ENCODE results near the gene STX7. TPM values are rescaled to one million over a fixed set of nuclear protein-coding genes. Genes with fewer than 3 reads are reported as not detected.

Gene STX7
- total and polyA plus RNA-seq, 2 donors (not counting 3 experiments of a cell fraction or from before 2014, with no cell fraction given), result 13.4 to 45.5 TPM

GRCh38 chr6:132481189-132481588, 31.7 kb downstream of the STX7 start:
- H3K9me1 ChIP-seq (replicated peaks; ENCODE audit: control insufficient read depth, extremely low read depth, insufficient read depth, low read length), result no peaks in the 10 kb centered on the region
- TF ChIP-seq JUN (IDR thresholded peaks at IDR 0.05; ENCODE audit: borderline replicate concordance, insufficient read depth, insufficient read length, low read depth), result no peak
- TF ChIP-seq POLR2AphosphoS5 (IDR thresholded peaks at IDR 0.05; ENCODE audit: insufficient read depth, low read depth, low read length), result no peak
- TF ChIP-seq GATA2 (IDR thresholded peaks at IDR 0.05; ENCODE audit: insufficient read depth, insufficient read length, low read depth, low read length), result no peak
- no peak for TF ChIP-seq MYC (IDR thresholded peaks at IDR 0.05; ENCODE audit: low read depth, low read length)
- TF ChIP-seq EZH2 (IDR thresholded peaks at IDR 0.05; ENCODE audit: borderline replicate concordance, low read depth, low read length, severe bottlenecking), result no peak
- no peak for TF ChIP-seq MAX (IDR thresholded peaks at IDR 0.05; ENCODE audit: insufficient read depth, insufficient read length)
- no peak for TF ChIP-seq CTCF (IDR thresholded peaks at IDR 0.05; ENCODE audit: extremely low read depth in 1 of 2, insufficient read depth in 1 of 2, low read depth in 1 of 2, low read length in 2 of 2)
- TF ChIP-seq POLR2A (IDR thresholded peaks at IDR 0.05; ENCODE audit: low read depth, low read length), result no peak
- TF ChIP-seq FOS (IDR thresholded peaks at IDR 0.05; ENCODE audit: borderline replicate concordance, insufficient read depth, low read length), result no peak
- H3K9me3 ChIP-seq (replicated peaks; ENCODE audit: control insufficient read depth, insufficient read depth, low read length), result no peaks in the 10 kb centered on the region
- intact Hi-C loops (cut with micrococcal nuclease), result no loop called here
- DNase-seq (ENCODE audit: low read depth, low spot score), result no peak
- FAIRE-seq, result no peak
- POLR2A ChIA-PET, result no interaction called here
- H4K20me1 ChIP-seq (replicated peaks; ENCODE audit: control insufficient read depth, extremely low read depth, insufficient read depth, low read length), result peaks cover 5% of the 10 kb centered on the region
- no peak overlapping the region for H3K4me2 ChIP-seq (ENCODE audit: insufficient read depth, low read length)
- CTCF ChIA-PET, result interaction anchor here (0.9 to 8.3 kb wide), 4 partner anchors 10 to 566 kb away, joined by 3 to 254 read pairs (median 102); no protein-coding TSS in a partner anchor
- no peak overlapping the region for H3K9ac ChIP-seq (replicated peaks; ENCODE audit: extremely low read depth, insufficient read depth, low read length)
- peaks cover 29% of the 10 kb centered on the region for H3K79me2 ChIP-seq (ENCODE audit: control insufficient read depth, insufficient read depth, low read length)
- H2AFZ ChIP-seq (ENCODE audit: low read depth, low read length), result no peak overlapping the region
- H3K36me3 ChIP-seq (ENCODE audit: control insufficient read depth in 2 of 2, extremely low read depth in 1 of 2, insufficient read depth in 2 of 2, low read length in 2 of 2), result no peaks in the 10 kb centered on the region
- BruUV-seq (replicated peaks), result no TSS peak
- dilution Hi-C loops (cut with MboI; ENCODE audit: extremely low pct_ligation_motif_present, low sequenced_read_pairs), result no loop called here
- H3K27me3 ChIP-seq (ENCODE audit: control insufficient read depth in 2 of 2, insufficient read depth in 2 of 2, low read length in 2 of 2), result no peaks in the 10 kb centered on the region
- H3K27ac ChIP-seq (ENCODE audit: insufficient read depth, low read depth, low read length), result no peak overlapping the region
- H3K4me3 ChIP-seq (replicated peaks in 1 of 3; ENCODE audit: insufficient read depth in 1 of 3, low read depth in 1 of 3, low read length in 3 of 3), result no peak overlapping the region
- H3K4me1 ChIP-seq (ENCODE audit: control insufficient read depth, extremely low read depth, insufficient read depth, low read length), result no peaks in the 10 kb centered on the region

Data from endothelial cell of umbilical vein (primary cell).